Epithelial cell of proximal tubule (primary cell): Measurements from ENCODE around the gene LIMS2. TPM values are rescaled to one million over a fixed set of nuclear protein-coding genes. Genes with fewer than 3 reads are reported as not detected.

Experiments used
- DNase-seq: peaks from one replicate; pipeline ENCODE4 v3.0.0-alpha.2; 2011; ENCODE audit warnings: low read depth
- H3K4me3 ChIP-seq: 2 replicates; pipeline ENCODE4 v1.5.1; 2011; ENCODE audit warnings: low read depth, mild to moderate bottlenecking, low read length
- total RNA-seq: library from RNA; depleted of rRNA; stranded (reverse); fragments of >200 nt; gene quantifications from 2 replicates; pipeline ENCODE4 v1.2.3, GENCODE V29; 2015
- TF ChIP-seq, protein P1 (sequence below): conservative IDR thresholded peaks from 2 replicates; pipeline ENCODE4 v1.5.1; 2012; ENCODE audit warnings: low read depth, mild to moderate bottlenecking, low read length

Gene LIMS2, protein sequence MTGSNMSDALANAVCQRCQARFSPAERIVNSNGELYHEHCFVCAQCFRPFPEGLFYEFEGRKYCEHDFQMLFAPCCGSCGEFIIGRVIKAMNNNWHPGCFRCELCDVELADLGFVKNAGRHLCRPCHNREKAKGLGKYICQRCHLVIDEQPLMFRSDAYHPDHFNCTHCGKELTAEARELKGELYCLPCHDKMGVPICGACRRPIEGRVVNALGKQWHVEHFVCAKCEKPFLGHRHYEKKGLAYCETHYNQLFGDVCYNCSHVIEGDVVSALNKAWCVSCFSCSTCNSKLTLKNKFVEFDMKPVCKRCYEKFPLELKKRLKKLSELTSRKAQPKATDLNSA
- total RNA-seq: 0.36 and 1.2 TPM in 2 replicates

DNA sequence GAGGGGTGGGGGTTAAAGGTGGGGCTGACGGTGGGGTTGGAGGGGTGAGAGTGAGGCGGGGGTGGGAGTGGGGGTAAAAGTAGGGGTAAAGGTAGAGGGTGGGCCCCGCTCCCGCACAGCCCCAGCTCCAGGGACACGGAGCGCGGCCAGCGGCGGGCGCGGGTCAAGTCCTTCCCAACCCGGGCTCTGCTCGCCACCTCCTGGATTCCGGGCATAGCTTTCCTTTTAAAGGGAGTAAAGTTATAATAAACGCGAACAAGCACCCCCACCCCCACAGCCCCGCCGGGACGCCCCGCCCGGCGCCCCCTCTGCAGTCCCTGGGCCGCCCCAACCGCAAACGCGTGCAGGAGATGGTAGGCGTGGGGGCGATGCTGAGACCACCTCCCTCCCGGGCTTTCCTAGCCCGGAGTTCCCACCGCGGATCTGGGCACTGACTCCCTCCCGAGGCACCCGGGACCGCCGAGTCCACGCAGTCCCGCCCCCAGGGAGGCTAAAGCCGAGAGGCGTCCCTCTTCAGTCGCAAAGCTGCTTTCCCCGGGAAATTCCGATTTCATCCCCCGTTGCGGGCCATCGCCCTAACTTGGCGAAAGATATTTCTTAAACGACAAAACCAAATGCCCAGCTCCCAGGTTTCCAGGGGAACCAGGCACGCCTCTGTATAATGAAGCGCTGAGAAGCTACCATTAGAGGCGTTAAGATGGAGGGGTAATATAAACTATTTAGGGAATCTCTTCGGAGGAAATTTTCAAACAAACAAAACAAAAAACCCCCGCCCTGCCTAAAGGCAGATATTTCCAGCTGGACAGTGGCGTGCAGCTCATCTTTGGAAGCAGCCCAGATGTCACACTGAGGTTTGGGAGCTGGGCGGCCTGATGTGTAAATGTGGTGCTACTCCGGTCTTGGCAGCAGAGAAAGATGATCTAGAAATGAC lies at the start of gene LIMS2:
Gene LIMS2 (minus strand): TSS at position 200 of the 931 bp plus-strand sequence. CDS start 506 bp downstream, outside the sequence.
- peak within 1 kb of the TSS; percentile 54 for H3K4me3 ChIP-seq
- no peak for DNase-seq
- TF ChIP-seq, protein P1, sequence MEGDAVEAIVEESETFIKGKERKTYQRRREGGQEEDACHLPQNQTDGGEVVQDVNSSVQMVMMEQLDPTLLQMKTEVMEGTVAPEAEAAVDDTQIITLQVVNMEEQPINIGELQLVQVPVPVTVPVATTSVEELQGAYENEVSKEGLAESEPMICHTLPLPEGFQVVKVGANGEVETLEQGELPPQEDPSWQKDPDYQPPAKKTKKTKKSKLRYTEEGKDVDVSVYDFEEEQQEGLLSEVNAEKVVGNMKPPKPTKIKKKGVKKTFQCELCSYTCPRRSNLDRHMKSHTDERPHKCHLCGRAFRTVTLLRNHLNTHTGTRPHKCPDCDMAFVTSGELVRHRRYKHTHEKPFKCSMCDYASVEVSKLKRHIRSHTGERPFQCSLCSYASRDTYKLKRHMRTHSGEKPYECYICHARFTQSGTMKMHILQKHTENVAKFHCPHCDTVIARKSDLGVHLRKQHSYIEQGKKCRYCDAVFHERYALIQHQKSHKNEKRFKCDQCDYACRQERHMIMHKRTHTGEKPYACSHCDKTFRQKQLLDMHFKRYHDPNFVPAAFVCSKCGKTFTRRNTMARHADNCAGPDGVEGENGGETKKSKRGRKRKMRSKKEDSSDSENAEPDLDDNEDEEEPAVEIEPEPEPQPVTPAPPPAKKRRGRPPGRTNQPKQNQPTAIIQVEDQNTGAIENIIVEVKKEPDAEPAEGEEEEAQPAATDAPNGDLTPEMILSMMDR: peak; percentile 18

GRCh38 chr2:127722807-127723206 lies 47.5 kb upstream of the LIMS2 start:
- no peak for DNase-seq
- H3K4me3 ChIP-seq: no peak overlapping the region
- TF ChIP-seq, protein P1: no peak

DNA sequence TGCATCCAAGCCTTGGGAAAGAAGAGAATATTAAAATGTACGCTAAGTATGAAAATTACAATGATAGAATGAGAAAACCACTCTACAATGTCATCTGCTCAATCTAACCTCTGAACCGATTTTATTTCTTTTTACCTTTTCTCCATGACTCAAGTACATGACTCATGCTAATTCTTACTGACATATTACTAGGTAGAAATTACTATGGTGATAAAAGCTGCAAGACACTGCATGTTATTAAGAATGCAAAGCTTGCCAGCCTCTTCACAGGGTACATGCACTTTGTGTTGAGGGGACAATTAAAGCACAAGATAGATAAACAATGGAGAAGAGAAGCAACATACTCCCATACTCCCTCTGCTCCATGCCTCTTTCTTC lies 46.6 kb upstream of the LIMS2 start:
- DNase-seq: no peak
- no peak overlapping the region for H3K4me3 ChIP-seq
- TF ChIP-seq, protein P1: no peak

DNA sequence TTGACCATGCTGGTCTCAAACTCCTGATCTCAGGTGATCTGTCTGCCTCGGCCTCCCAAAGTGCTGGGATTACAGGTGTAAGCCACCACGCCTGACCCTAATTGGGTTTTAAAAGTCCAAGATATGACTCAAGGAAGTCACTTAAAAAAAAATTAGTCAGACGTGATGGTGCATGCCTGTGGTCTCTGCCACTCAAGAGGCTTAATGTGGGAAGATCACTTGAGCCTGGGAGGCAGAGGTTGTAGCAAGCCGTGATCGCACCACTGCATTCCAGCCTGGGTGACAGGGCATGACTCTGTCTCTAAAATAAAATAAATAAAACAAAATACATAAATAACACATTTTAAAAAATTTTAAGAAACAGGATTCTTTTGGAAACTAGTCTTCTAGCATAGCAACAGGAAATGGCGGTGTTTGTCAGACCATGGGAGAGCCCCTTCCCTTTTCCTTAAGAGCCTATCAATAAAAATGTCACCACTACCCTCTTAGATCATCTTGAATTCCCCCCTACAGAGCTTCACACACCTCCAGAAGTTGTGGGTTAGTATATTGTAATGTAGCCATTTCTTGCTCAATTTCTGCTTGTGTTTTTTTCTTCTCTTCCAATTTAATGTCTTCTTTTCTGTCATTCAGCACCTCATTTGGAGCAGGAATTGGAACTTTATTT lies 46.1 kb upstream of the LIMS2 start:
- TF ChIP-seq, protein P1: no peak

GRCh38 chr2:127719301-127720218 lies 44.2 kb upstream of the LIMS2 start:
- TF ChIP-seq, protein P1: no peak
- no peak for DNase-seq
- H3K4me3 ChIP-seq: no peak overlapping the region

More for the DNA sequence above, 46.1 kb upstream of the LIMS2 start:
- no peak overlapping the region for H3K4me3 ChIP-seq
- no peak for DNase-seq

- no peak overlapping the region for H3K4me3 ChIP-seq
Measured at GRCh38 chr2:127718271-127718670, 42.9 kb upstream of the LIMS2 start.

More at GRCh38 chr2:127718271-127718670, 42.9 kb upstream of the LIMS2 start:
- TF ChIP-seq, protein P1: no peak
- DNase-seq: no peak
